Activated CD4-positive, alpha-beta T cell treated with anti-CD3 and anti-CD28 coated beads for 24 hours (primary cell): ENCODE data around the gene PLCXD3.
"Not testable (repeated sequence)": the region's sequence is repeated elsewhere in the genome, so short reads cannot be mapped to it uniquely, and the experiment has no call there.

Source experiments
- DNase-seq, 2 donors: peaks; one replicate each; pipeline ENCODE4 v3.0.0-alpha.2; 2020; ENCODE audit warnings: low read depth in 2 of 2

The PLCXD3 gene

GRCh38 chr5:41485533-41485932, 24.9 kb downstream of the PLCXD3 start:
- no peak for DNase-seq

- no peak for DNase-seq
These were observed 27.7 kb downstream of the PLCXD3 start for GRCh38 chr5:41482715-41483114.

GRCh38 chr5:41482173-41482572, 28.2 kb downstream of the PLCXD3 start:
- DNase-seq, result no peak

- DNase-seq, result not testable (repeated sequence)
These were observed 38.7 kb downstream of the PLCXD3 start for GRCh38 chr5:41471571-41472208.

GRCh38 chr5:41465493-41466171, 44.8 kb downstream of the PLCXD3 start:
- no peak for DNase-seq

- no peak for DNase-seq
These were observed 50.8 kb downstream of the PLCXD3 start for GRCh38 chr5:41459557-41459956.

GRCh38 chr5:41457094-41457493, 53.3 kb downstream of the PLCXD3 start:
- no peak for DNase-seq

- no peak for DNase-seq
These were observed 57.9 kb downstream of the PLCXD3 start for GRCh38 chr5:41452506-41452905.

- no peak for DNase-seq
These were observed 62.5 kb downstream of the PLCXD3 start for GRCh38 chr5:41447650-41448510.

- DNase-seq, result no peak
These were observed 64.4 kb downstream of the PLCXD3 start for GRCh38 chr5:41445937-41446563.

GRCh38 chr5:41435276-41435675, 75.1 kb downstream of the PLCXD3 start:
- DNase-seq, result no peak

- DNase-seq, result no peak
These were observed 76.7 kb downstream of the PLCXD3 start for GRCh38 chr5:41433552-41434181.

- no peak for DNase-seq
These were observed 77.7 kb downstream of the PLCXD3 start for GRCh38 chr5:41432481-41433253.

- DNase-seq, result no peak
These were observed 82.9 kb downstream of the PLCXD3 start for GRCh38 chr5:41427505-41427904.

GRCh38 chr5:41425736-41426135, 84.7 kb downstream of the PLCXD3 start:
- no peak for DNase-seq

- no peak for DNase-seq
These were observed 89.8 kb downstream of the PLCXD3 start for GRCh38 chr5:41420492-41421067.

GRCh38 chr5:41418220-41419031, 92.0 kb downstream of the PLCXD3 start:
- no peak for DNase-seq

- DNase-seq, result no peak
These were observed 94.1 kb downstream of the PLCXD3 start for GRCh38 chr5:41416336-41416735.

GRCh38 chr5:41415242-41415641, 95.2 kb downstream of the PLCXD3 start:
- DNase-seq, result no peak

GRCh38 chr5:41414598-41414997, 95.8 kb downstream of the PLCXD3 start:
- no peak for DNase-seq
